Measurements from ENCODE around the gene CCDC32.

- TF ChIP-seq CTCF (conservative IDR thresholded peaks at IDR 0.05 in 1 of 2, IDR thresholded peaks at IDR 0.05 in 1 of 2; ENCODE audit: low read depth in 1 of 2, low read length in 2 of 2) (no peak), EZH2 (IDR thresholded peaks at IDR 0.05; ENCODE audit: low read length, missing control alignments) (no peak)
Measured at GRCh38 chr15:40550341-40551037, 14.4 kb downstream of the CCDC32 start.
